ENCODE results near the gene KCNJ9.

DNA sequence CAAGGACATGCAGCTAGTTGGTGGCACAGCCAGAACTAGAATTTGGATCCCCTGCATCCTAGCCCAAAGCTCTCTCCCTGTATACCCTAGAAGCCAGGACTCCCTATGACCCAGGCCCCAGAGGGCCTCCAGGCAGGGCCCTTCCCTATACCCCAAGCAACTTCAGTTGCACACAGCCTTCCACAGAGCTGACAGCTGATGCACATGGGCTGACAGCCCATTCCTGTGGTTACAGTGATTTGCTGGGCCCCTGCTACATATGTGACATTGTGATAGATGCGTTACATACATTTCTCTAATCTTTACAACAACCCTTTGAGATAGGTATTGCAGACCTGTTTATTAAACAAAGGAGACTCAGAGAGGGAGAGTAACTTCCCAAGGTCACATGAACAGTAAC lies 40.0 kb downstream of the KCNJ9 start:
- TF ChIP-seq YY1 (IDR thresholded peaks at IDR 0.05), result no peak
- TF ChIP-seq, protein P1, sequence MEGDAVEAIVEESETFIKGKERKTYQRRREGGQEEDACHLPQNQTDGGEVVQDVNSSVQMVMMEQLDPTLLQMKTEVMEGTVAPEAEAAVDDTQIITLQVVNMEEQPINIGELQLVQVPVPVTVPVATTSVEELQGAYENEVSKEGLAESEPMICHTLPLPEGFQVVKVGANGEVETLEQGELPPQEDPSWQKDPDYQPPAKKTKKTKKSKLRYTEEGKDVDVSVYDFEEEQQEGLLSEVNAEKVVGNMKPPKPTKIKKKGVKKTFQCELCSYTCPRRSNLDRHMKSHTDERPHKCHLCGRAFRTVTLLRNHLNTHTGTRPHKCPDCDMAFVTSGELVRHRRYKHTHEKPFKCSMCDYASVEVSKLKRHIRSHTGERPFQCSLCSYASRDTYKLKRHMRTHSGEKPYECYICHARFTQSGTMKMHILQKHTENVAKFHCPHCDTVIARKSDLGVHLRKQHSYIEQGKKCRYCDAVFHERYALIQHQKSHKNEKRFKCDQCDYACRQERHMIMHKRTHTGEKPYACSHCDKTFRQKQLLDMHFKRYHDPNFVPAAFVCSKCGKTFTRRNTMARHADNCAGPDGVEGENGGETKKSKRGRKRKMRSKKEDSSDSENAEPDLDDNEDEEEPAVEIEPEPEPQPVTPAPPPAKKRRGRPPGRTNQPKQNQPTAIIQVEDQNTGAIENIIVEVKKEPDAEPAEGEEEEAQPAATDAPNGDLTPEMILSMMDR (IDR thresholded peaks at IDR 0.05; ENCODE audit: low read depth, low read length, missing input control), result no peak
- TF ChIP-seq RAD21 (IDR thresholded peaks at IDR 0.05), result no peak
- no peak for TF ChIP-seq TAF1 (conservative IDR thresholded peaks at IDR 0.05)
- TF ChIP-seq, protein P2, sequence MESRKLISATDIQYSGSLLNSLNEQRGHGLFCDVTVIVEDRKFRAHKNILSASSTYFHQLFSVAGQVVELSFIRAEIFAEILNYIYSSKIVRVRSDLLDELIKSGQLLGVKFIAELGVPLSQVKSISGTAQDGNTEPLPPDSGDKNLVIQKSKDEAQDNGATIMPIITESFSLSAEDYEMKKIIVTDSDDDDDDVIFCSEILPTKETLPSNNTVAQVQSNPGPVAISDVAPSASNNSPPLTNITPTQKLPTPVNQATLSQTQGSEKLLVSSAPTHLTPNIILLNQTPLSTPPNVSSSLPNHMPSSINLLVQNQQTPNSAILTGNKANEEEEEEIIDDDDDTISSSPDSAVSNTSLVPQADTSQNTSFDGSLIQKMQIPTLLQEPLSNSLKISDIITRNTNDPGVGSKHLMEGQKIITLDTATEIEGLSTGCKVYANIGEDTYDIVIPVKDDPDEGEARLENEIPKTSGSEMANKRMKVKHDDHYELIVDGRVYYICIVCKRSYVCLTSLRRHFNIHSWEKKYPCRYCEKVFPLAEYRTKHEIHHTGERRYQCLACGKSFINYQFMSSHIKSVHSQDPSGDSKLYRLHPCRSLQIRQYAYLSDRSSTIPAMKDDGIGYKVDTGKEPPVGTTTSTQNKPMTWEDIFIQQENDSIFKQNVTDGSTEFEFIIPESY (IDR thresholded peaks at IDR 0.05), result no peak
- TF ChIP-seq FOXA1 (IDR thresholded peaks at IDR 0.05), result no peak
- TF ChIP-seq, protein P3, sequence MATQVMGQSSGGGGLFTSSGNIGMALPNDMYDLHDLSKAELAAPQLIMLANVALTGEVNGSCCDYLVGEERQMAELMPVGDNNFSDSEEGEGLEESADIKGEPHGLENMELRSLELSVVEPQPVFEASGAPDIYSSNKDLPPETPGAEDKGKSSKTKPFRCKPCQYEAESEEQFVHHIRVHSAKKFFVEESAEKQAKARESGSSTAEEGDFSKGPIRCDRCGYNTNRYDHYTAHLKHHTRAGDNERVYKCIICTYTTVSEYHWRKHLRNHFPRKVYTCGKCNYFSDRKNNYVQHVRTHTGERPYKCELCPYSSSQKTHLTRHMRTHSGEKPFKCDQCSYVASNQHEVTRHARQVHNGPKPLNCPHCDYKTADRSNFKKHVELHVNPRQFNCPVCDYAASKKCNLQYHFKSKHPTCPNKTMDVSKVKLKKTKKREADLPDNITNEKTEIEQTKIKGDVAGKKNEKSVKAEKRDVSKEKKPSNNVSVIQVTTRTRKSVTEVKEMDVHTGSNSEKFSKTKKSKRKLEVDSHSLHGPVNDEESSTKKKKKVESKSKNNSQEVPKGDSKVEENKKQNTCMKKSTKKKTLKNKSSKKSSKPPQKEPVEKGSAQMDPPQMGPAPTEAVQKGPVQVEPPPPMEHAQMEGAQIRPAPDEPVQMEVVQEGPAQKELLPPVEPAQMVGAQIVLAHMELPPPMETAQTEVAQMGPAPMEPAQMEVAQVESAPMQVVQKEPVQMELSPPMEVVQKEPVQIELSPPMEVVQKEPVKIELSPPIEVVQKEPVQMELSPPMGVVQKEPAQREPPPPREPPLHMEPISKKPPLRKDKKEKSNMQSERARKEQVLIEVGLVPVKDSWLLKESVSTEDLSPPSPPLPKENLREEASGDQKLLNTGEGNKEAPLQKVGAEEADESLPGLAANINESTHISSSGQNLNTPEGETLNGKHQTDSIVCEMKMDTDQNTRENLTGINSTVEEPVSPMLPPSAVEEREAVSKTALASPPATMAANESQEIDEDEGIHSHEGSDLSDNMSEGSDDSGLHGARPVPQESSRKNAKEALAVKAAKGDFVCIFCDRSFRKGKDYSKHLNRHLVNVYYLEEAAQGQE (IDR thresholded peaks at IDR 0.05), result no peak
- TF ChIP-seq, protein P4, sequence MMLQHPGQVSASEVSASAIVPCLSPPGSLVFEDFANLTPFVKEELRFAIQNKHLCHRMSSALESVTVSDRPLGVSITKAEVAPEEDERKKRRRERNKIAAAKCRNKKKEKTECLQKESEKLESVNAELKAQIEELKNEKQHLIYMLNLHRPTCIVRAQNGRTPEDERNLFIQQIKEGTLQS (IDR thresholded peaks at IDR 0.05), result no peak
- TF ChIP-seq HNF4A (conservative IDR thresholded peaks at IDR 0.05), result no peak
- no peak for TF ChIP-seq SP1 (IDR thresholded peaks at IDR 0.05)
- no peak for TF ChIP-seq JUND (IDR thresholded peaks at IDR 0.05)
- no peak for TF ChIP-seq NR2F2 (IDR thresholded peaks at IDR 0.05)

All from liver (tissue), 3 donors.